HEK293 (cell line): ENCODE results near the gene CLCA1.

Source experiments
- BCL11B ChIP-seq: fragments of 450-650 bp; formaldehyde crosslinking; IDR thresholded peaks from 2 replicates; pipeline ENCODE4 v1.5.1; 2016; ENCODE audit warnings: low read depth, missing biosample characterization, missing genetic modification characterization
- CTCF ChIP-seq: fragments of 450-650 bp; formaldehyde crosslinking; IDR thresholded peaks from 2 replicates; pipeline ENCODE4 v1.5.1; 2016; ENCODE audit warnings: missing biosample characterization, missing genetic modification characterization
- SCRT2 ChIP-seq: fragments of 450-650 bp; formaldehyde crosslinking; IDR thresholded peaks from 2 replicates; pipeline ENCODE4 v1.5.1; 2016; ENCODE audit warnings: missing biosample characterization, missing genetic modification characterization
- YY1 ChIP-seq: fragments of 450-650 bp; formaldehyde crosslinking; IDR thresholded peaks from 2 replicates; pipeline ENCODE4 v1.5.1; 2018; ENCODE audit warnings: missing biosample characterization, missing genetic modification characterization
- ZFP41 ChIP-seq: fragments of 450-650 bp; formaldehyde crosslinking; IDR thresholded peaks from 2 replicates; pipeline ENCODE4 v1.5.1; 2016; ENCODE audit warnings: missing biosample characterization, missing genetic modification characterization, borderline replicate concordance
- ZNF121 ChIP-seq: fragments of 450-650 bp; formaldehyde crosslinking; IDR thresholded peaks from 2 replicates; pipeline ENCODE4 v1.5.1; 2016; ENCODE audit warnings: missing biosample characterization, missing genetic modification characterization
- ZNF341 ChIP-seq: fragments of 450-650 bp; formaldehyde crosslinking; IDR thresholded peaks from 2 replicates; pipeline ENCODE4; 2016; ENCODE audit warnings: low read depth, missing biosample characterization, missing genetic modification characterization
- ZNF548 ChIP-seq: fragments of 450-650 bp; formaldehyde crosslinking; IDR thresholded peaks from 2 replicates; pipeline ENCODE4 v1.5.1; 2016; ENCODE audit warnings: missing biosample characterization, missing genetic modification characterization
- ZNF600 ChIP-seq: fragments of 450-650 bp; formaldehyde crosslinking; IDR thresholded peaks from 2 replicates; pipeline ENCODE4 v1.5.1; 2016; ENCODE audit warnings: missing biosample characterization, missing genetic modification characterization
- ZNF747 ChIP-seq: fragments of 450-650 bp; formaldehyde crosslinking; IDR thresholded peaks from 2 replicates; pipeline ENCODE4 v1.5.1; 2016; ENCODE audit warnings: missing biosample characterization, missing genetic modification characterization
- TF ChIP-seq, protein P1 (sequence below): fragments of 450-650 bp; formaldehyde crosslinking; IDR thresholded peaks from 2 replicates; pipeline ENCODE4 v1.5.1; 2016; ENCODE audit warnings: missing biosample characterization, missing genetic modification characterization
- TF ChIP-seq, protein P2 (sequence below): fragments of 450-650 bp; formaldehyde crosslinking; IDR thresholded peaks from 2 replicates; pipeline ENCODE4 v1.5.1; 2017; ENCODE audit warnings: missing biosample characterization, missing genetic modification characterization

GRCh38 chr1:86516335-86516734, 47.6 kb downstream of the CLCA1 start:
- no peak for TF ChIP-seq CTCF (tag by site-specific recombination)
- TF ChIP-seq ZNF341 (tag by site-specific recombination): no peak
- no peak for TF ChIP-seq ZNF548 (tag by site-specific recombination)
- TF ChIP-seq, protein P1, sequence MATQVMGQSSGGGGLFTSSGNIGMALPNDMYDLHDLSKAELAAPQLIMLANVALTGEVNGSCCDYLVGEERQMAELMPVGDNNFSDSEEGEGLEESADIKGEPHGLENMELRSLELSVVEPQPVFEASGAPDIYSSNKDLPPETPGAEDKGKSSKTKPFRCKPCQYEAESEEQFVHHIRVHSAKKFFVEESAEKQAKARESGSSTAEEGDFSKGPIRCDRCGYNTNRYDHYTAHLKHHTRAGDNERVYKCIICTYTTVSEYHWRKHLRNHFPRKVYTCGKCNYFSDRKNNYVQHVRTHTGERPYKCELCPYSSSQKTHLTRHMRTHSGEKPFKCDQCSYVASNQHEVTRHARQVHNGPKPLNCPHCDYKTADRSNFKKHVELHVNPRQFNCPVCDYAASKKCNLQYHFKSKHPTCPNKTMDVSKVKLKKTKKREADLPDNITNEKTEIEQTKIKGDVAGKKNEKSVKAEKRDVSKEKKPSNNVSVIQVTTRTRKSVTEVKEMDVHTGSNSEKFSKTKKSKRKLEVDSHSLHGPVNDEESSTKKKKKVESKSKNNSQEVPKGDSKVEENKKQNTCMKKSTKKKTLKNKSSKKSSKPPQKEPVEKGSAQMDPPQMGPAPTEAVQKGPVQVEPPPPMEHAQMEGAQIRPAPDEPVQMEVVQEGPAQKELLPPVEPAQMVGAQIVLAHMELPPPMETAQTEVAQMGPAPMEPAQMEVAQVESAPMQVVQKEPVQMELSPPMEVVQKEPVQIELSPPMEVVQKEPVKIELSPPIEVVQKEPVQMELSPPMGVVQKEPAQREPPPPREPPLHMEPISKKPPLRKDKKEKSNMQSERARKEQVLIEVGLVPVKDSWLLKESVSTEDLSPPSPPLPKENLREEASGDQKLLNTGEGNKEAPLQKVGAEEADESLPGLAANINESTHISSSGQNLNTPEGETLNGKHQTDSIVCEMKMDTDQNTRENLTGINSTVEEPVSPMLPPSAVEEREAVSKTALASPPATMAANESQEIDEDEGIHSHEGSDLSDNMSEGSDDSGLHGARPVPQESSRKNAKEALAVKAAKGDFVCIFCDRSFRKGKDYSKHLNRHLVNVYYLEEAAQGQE: no peak
- no peak for TF ChIP-seq SCRT2 (tag by site-specific recombination)
- TF ChIP-seq ZNF600: no peak
- TF ChIP-seq ZNF747 (tag by site-specific recombination): no peak
- no peak for TF ChIP-seq ZNF121 (tag by site-specific recombination)
- no peak for TF ChIP-seq YY1 (tag by site-specific recombination)
- TF ChIP-seq BCL11B: no peak
- TF ChIP-seq, protein P2, sequence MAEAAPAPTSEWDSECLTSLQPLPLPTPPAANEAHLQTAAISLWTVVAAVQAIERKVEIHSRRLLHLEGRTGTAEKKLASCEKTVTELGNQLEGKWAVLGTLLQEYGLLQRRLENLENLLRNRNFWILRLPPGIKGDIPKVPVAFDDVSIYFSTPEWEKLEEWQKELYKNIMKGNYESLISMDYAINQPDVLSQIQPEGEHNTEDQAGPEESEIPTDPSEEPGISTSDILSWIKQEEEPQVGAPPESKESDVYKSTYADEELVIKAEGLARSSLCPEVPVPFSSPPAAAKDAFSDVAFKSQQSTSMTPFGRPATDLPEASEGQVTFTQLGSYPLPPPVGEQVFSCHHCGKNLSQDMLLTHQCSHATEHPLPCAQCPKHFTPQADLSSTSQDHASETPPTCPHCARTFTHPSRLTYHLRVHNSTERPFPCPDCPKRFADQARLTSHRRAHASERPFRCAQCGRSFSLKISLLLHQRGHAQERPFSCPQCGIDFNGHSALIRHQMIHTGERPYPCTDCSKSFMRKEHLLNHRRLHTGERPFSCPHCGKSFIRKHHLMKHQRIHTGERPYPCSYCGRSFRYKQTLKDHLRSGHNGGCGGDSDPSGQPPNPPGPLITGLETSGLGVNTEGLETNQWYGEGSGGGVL (tag by site-specific recombination): no peak
- TF ChIP-seq ZFP41: no peak
